Prostate gland (tissue), 2 donors: ENCODE data around the gene PEX6.

Source experiments
- POLR2A ChIP-seq: fragments of 450-650 bp; IDR thresholded peaks from one replicate; pipeline ENCODE4 v1.6.1; 2016; ENCODE audit warnings: antibody characterized with exemption, mild to moderate bottlenecking
- POLR2AphosphoS5 ChIP-seq: sonication (generic); formaldehyde crosslinking; IDR thresholded peaks from one replicate; pipeline ENCODE4 v1.6.1; 2017; ENCODE audit warnings: antibody characterized with exemption
- TF ChIP-seq, protein P1 (sequence below), 4 experiments: fragments of 200-600 bp in 2 of 4; fragments of 450-650 bp in 2 of 4; sonication (generic) in 2 of 4; IDR thresholded peaks; 1 replicate in 3 of 4; 2 replicates in 1 of 4; pipeline ENCODE4 v1.5.1; 2016 to 2019; ENCODE audit warnings: antibody characterized with exemption in 4 of 4, mild to moderate bottlenecking in 2 of 4, moderate library complexity in 2 of 4

DNA sequence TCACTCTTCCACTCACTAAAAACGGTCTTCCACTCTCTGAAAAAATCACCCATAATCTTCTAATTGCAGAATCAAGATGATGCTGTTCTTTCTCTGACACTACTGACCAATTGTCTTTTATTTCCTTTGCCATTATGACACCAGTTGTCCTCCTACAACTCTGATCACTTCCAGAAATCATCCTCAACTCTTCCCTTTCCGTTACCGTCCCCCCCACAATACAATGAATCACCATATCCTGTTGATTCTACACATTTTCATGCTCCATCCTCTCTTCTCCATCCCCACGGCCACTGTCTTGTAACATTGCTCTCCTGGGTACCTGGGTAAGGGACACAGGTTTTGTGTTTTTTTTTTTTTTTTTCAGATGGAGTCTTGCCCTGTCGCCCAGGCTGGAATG is 2.9 kb upstream of the PEX6 start:
- TF ChIP-seq POLR2A (no peak), POLR2AphosphoS5 (no peak)
- TF ChIP-seq, protein P1, sequence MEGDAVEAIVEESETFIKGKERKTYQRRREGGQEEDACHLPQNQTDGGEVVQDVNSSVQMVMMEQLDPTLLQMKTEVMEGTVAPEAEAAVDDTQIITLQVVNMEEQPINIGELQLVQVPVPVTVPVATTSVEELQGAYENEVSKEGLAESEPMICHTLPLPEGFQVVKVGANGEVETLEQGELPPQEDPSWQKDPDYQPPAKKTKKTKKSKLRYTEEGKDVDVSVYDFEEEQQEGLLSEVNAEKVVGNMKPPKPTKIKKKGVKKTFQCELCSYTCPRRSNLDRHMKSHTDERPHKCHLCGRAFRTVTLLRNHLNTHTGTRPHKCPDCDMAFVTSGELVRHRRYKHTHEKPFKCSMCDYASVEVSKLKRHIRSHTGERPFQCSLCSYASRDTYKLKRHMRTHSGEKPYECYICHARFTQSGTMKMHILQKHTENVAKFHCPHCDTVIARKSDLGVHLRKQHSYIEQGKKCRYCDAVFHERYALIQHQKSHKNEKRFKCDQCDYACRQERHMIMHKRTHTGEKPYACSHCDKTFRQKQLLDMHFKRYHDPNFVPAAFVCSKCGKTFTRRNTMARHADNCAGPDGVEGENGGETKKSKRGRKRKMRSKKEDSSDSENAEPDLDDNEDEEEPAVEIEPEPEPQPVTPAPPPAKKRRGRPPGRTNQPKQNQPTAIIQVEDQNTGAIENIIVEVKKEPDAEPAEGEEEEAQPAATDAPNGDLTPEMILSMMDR (IDR thresholded peaks at IDR 0.05) = no peak
